Subcutaneous abdominal adipose tissue (tissue), 5 donors: ENCODE measurements around the gene PAX2.

Source experiments
- H3K27ac ChIP-seq: one replicate; pipeline ENCODE4 v1.7.0; 2013; ENCODE audit warnings: low read depth, mild to moderate bottlenecking, inconsistent platforms, low read length, moderate library complexity
- H3K27me3 ChIP-seq, 5 donors: one replicate each; pipeline ENCODE4 v1.7.0; 2013; ENCODE audit warnings: low read length in 5 of 5, inconsistent platforms in 1 of 5; ENCODE audit not compliant: control insufficient read depth in 5 of 5, insufficient read depth in 4 of 5
- H3K36me3 ChIP-seq, 5 donors: one replicate each; pipeline ENCODE4 v1.7.0; 2013; ENCODE audit warnings: low read length in 5 of 5; ENCODE audit not compliant: control insufficient read depth in 5 of 5, insufficient read depth in 5 of 5
- H3K4me1 ChIP-seq, 5 donors: one replicate each; pipeline ENCODE4 v1.7.0; 2013; ENCODE audit warnings: low read length in 5 of 5, mild to moderate bottlenecking in 3 of 5, moderate library complexity in 1 of 5; ENCODE audit not compliant: control insufficient read depth in 5 of 5, insufficient read depth in 5 of 5
- H3K4me3 ChIP-seq, 5 donors: one replicate each; pipeline ENCODE4 v1.7.0; 2013; ENCODE audit warnings: low read length in 5 of 5, low read depth in 1 of 5
- H3K9ac ChIP-seq, 5 donors: one replicate each; pipeline ENCODE4 v1.7.0; 2013; ENCODE audit warnings: low read length in 5 of 5, mild to moderate bottlenecking in 4 of 5, moderate library complexity in 3 of 5
- H3K9me3 ChIP-seq, 5 donors: one replicate each; pipeline ENCODE4 v1.7.0; 2013; ENCODE audit warnings: low read length in 5 of 5; ENCODE audit not compliant: control insufficient read depth in 5 of 5
- donor health status: healthy.
- donor health status: healthy.
- donor health status: healthy.
- donor health status: healthy.
- donor health status: healthy.

Gene PAX2

GRCh38 chr10:100788002-100788903 is 42.9 kb downstream of the PAX2 start:
- Histone ChIP-seq H3K36me3 (no peaks in the 10 kb centered on the region), H3K9ac (no peak overlapping the region), H3K27me3 (peaks cover 0 to 43% (median 25%) of the 10 kb centered on the region in 5 donors), H3K27ac (no peak overlapping the region), H3K9me3 (no peaks in the 10 kb centered on the region), H3K4me1 (no peaks in the 10 kb centered on the region), H3K4me3 (no peak overlapping the region)

- peaks cover 0 to 37% (median 18%) of the 10 kb centered on the region in 5 donors for H3K27me3 ChIP-seq
Measured at GRCh38 chr10:100790761-100791208, 45.4 kb downstream of the PAX2 start.

GRCh38 chr10:100791369-100792058 is 46.1 kb downstream of the PAX2 start:
- H3K27me3 ChIP-seq = peaks cover 0 to 37% (median 18%) of the 10 kb centered on the region in 5 donors

More at GRCh38 chr10:100790761-100791208, 45.4 kb downstream of the PAX2 start:
- Histone ChIP-seq H3K4me3 (no peak overlapping the region), H3K9me3 (no peaks in the 10 kb centered on the region), H3K27ac (no peak overlapping the region), H3K4me1 (no peaks in the 10 kb centered on the region), H3K9ac (no peak overlapping the region), H3K36me3 (no peaks in the 10 kb centered on the region)

GRCh38 chr10:100792574-100792973 is 47.2 kb downstream of the PAX2 start:
- H3K9me3 ChIP-seq = no peaks in the 10 kb centered on the region
- no peak overlapping the region for H3K9ac ChIP-seq
- no peaks in the 10 kb centered on the region for H3K4me1 ChIP-seq
- H3K27me3 ChIP-seq = peaks cover 0 to 36% (median 18%) of the 10 kb centered on the region in 5 donors
- H3K36me3 ChIP-seq = no peaks in the 10 kb centered on the region
- no peak overlapping the region for H3K27ac ChIP-seq
- no peak overlapping the region for H3K4me3 ChIP-seq

More at GRCh38 chr10:100791369-100792058, 46.1 kb downstream of the PAX2 start:
- Histone ChIP-seq H3K27ac (no peak overlapping the region), H3K4me3 (no peak overlapping the region), H3K36me3 (no peaks in the 10 kb centered on the region), H3K9me3 (no peaks in the 10 kb centered on the region), H3K9ac (no peak overlapping the region), H3K4me1 (no peaks in the 10 kb centered on the region)

GRCh38 chr10:100793055-100793454 is 47.7 kb downstream of the PAX2 start:
- H3K27ac ChIP-seq = no peak overlapping the region
- no peaks in the 10 kb centered on the region for H3K36me3 ChIP-seq
- no peak overlapping the region for H3K9ac ChIP-seq
- no peak overlapping the region for H3K4me3 ChIP-seq
- H3K4me1 ChIP-seq = no peaks in the 10 kb centered on the region
- no peaks in the 10 kb centered on the region for H3K9me3 ChIP-seq
- H3K27me3 ChIP-seq = peaks cover 0 to 31% (median 17%) of the 10 kb centered on the region in 5 donors

GRCh38 chr10:100799881-100800280 is 54.5 kb downstream of the PAX2 start:
- Histone ChIP-seq H3K27me3 (peaks cover 15 to 42% (median 32%) of the 10 kb centered on the region in 5 donors), H3K27ac (no peak overlapping the region), H3K4me1 (no peaks in the 10 kb centered on the region), H3K4me3 (no peak overlapping the region), H3K9ac (no peak overlapping the region), H3K36me3 (no peaks in the 10 kb centered on the region), H3K9me3 (no peaks in the 10 kb centered on the region)

GRCh38 chr10:100800931-100801330 is 55.5 kb downstream of the PAX2 start:
- Histone ChIP-seq H3K9ac (no peak overlapping the region), H3K36me3 (no peaks in the 10 kb centered on the region), H3K27me3 (peaks cover 25 to 48% (median 41%) of the 10 kb centered on the region in 5 donors), H3K4me3 (no peak overlapping the region), H3K9me3 (no peaks in the 10 kb centered on the region), H3K4me1 (no peaks in the 10 kb centered on the region), H3K27ac (no peak overlapping the region)

GRCh38 chr10:100802196-100802595 is 56.8 kb downstream of the PAX2 start:
- no peaks in the 10 kb centered on the region for H3K36me3 ChIP-seq
- H3K4me1 ChIP-seq = no peaks in the 10 kb centered on the region
- H3K9me3 ChIP-seq = no peaks in the 10 kb centered on the region
- H3K9ac ChIP-seq = no peak overlapping the region
- H3K4me3 ChIP-seq = no peak overlapping the region
- H3K27ac ChIP-seq = no peak overlapping the region
- peaks cover 30 to 60% (median 51%) of the 10 kb centered on the region in 5 donors for H3K27me3 ChIP-seq

GRCh38 chr10:100802607-100803006 is 57.2 kb downstream of the PAX2 start:
- no peaks in the 10 kb centered on the region for H3K36me3 ChIP-seq
- H3K4me3 ChIP-seq = no peak overlapping the region
- H3K27me3 ChIP-seq = peaks cover 34 to 64% (median 55%) of the 10 kb centered on the region in 5 donors
- H3K9me3 ChIP-seq = no peaks in the 10 kb centered on the region
- H3K9ac ChIP-seq = no peak overlapping the region
- H3K27ac ChIP-seq = no peak overlapping the region
- H3K4me1 ChIP-seq = no peaks in the 10 kb centered on the region

- H3K27me3 ChIP-seq = peaks cover 36 to 70% (median 55%) of the 10 kb centered on the region in 5 donors
- no peaks in the 10 kb centered on the region for H3K36me3 ChIP-seq
- no peak overlapping the region for H3K9ac ChIP-seq
- no peak overlapping the region for H3K4me3 ChIP-seq
- no peaks in the 10 kb centered on the region for H3K4me1 ChIP-seq
- H3K27ac ChIP-seq = no peak overlapping the region
- no peaks in the 10 kb centered on the region for H3K9me3 ChIP-seq
Measured at GRCh38 chr10:100803492-100803891, 58.1 kb downstream of the PAX2 start.
